ENCODE data around the gene FAXDC2.

Gene FAXDC2

GRCh38 chr5:154770111-154770510 is 80.3 kb downstream of the FAXDC2 start:
- TF ChIP-seq POLR2A (IDR thresholded peaks at IDR 0.05; ENCODE audit: low read depth, low read length) (no peak; the same call in 1 of the 2 replicates), POLR2AphosphoS5 (IDR thresholded peaks at IDR 0.05; ENCODE audit: low read depth, low read length) (no peak; the same call in 1 of the 2 replicates), TAF1 (IDR thresholded peaks at IDR 0.05; ENCODE audit: borderline replicate concordance, low read depth, low read length) (no peak)
- DNase-seq (ENCODE audit: insufficient read length) (no peak), FAIRE-seq (no peak)

Measured in GM12892 (cell line).